GM21723 (cell line): ENCODE measurements around the gene AP2B1.
"Not testable (repeated sequence)": the region's sequence is repeated elsewhere in the genome, so short reads cannot be mapped to it uniquely, and the experiment has no call there.

Experiments used
- ATAC-seq: cut with Tn5 transposase; IDR thresholded peaks from one replicate; pipeline ENCODE4 v1.9.1; 2021; ENCODE audit warnings: mild to moderate bottlenecking, moderate library complexity; ENCODE audit not compliant: unreplicated experiment

AP2B1 gene

GRCh38 chr17:35694906-35695305 lies 107.8 kb downstream of the AP2B1 start:
- ATAC-seq, result no peak

- no peak for ATAC-seq
Measured at GRCh38 chr17:35695613-35696012, 108.5 kb downstream of the AP2B1 start.

GRCh38 chr17:35698800-35699199 lies 111.7 kb downstream of the AP2B1 start:
- ATAC-seq, result no peak

- no peak for ATAC-seq
Measured at GRCh38 chr17:35700150-35700549, 113.0 kb downstream of the AP2B1 start.

DNA sequence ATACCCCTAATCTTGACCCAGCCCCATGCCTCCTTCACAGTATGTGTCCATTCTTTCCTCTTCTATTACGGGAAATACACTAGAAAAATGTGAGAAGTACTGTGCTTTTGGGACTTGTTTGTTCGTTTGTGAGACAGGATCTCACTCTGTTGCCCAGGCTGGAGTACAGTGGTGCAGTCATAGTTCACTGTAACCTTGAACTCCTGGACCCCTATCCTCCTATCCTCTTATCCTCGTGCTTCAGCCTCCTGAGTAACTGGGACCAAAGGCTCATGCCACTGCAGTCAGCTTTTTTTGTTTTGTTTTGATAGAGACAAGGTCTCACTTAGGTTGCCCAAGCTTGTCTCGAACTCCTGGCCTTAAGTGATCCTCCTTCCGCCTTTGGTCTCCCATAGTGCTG lies 114.4 kb downstream of the AP2B1 start:
- no peak for ATAC-seq

DNA sequence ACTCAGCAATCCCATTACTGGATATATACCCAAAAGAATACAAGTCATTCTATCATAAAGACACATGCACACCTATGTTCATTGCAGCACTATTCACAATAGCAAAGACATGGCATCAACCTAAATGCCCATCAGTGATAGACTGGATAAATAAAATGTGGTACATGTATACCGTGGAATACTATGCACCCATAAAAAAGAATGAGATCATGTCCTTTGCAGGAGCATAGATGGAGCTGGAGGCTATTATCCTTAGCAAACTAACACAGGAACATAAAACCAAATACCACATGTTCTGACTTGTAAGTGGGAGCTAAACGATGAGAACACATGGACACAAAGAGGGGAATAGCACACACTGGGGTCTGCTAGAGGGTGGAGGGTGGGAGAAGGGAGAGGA lies 116.2 kb downstream of the AP2B1 start:
- ATAC-seq, result not testable (repeated sequence)

GRCh38 chr17:35705230-35705629 lies 118.1 kb downstream of the AP2B1 start:
- no peak for ATAC-seq

DNA sequence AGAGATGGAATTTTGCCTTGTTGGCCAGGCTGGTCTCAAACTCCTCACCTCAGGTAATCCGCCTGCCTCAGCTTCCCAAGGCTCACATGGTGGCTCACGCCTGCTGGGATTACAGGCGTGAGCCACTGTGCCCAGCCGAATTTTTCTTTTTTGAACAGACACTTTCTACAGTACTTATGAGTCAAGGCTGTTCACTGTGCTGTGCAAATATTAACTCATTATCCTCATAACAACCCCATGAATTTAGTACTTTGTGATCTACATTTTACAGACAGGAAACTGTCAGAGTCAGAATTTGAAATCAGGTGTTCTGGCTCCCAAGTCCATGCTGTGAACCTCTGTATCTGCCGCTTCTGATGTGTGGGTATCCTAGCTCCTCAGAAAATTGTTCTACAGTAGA lies 118.6 kb downstream of the AP2B1 start:
- no peak for ATAC-seq

DNA sequence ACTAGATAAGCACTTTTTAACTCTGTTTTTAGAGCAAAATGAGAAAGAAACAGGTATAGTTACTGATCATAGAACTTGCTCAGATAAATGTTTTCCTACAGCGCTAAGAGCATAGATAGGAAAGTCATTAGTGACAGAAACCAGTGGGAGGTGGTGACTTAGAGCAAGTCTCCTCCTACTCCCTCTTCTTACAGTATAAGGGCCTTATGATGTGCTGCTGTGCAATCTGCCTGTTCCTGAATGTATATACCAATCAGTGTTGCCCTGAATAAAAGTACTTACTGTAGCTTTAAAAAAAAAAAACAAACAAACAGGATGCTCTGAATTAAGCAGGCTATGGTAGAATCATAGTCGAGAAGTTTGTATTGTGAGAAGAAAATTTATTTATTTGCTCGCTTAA lies 121.0 kb downstream of the AP2B1 start:
- ATAC-seq, result no peak

GRCh38 chr17:35708951-35709350 lies 121.8 kb downstream of the AP2B1 start:
- ATAC-seq, result no peak

GRCh38 chr17:35709874-35710273 lies 122.8 kb downstream of the AP2B1 start:
- ATAC-seq, result no peak

DNA sequence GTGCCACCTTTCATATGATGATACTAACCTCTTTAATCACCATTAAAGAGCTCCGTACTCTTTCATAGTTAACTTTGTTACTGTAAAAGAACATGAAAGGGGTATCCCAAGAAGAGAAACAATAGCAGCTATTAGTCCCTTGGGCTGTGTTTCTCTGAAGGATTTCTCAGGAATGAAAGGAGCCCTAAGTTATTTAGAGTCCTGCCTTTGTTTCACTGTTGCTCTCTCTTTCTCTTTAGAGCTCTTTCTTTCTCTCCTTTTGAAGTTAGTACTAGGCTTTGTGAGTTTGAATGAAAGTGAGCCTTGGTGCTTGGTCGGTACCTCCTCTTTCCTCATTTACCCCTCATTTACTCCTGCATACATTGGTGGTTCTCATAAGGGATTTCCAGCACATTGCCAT lies 123.8 kb downstream of the AP2B1 start:
- ATAC-seq, result no peak

DNA sequence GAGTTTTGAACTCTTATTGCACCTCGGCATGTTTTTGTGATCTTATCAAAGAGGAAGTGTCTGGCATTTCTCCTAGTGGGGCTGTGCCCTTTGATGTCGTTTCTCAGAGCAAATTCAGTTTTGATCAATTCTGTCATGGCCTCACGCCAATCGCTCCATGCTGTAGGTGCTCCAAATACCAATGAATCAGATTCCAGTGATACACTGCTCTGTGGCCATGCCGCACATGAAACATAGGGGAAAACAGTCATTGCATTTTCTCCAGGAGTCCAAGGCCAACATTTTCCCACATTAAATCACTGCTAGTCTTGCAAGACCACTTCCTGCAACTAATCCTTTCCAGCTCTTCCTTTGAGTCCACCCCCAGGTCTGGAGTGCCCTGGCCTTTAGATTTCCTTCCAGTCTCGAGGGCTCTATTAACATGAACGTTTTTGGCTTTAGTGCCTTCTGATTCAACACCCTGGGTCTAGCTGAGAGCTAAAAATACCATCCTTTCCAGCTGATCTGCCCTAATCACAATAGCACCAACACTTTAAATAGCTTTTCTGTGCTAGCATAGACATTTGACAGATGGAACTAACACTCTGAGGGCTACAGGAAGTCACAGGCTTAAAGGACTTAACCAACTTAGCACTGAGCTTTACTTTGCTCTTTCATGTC lies 126.1 kb downstream of the AP2B1 start:
- ATAC-seq, result no peak

DNA sequence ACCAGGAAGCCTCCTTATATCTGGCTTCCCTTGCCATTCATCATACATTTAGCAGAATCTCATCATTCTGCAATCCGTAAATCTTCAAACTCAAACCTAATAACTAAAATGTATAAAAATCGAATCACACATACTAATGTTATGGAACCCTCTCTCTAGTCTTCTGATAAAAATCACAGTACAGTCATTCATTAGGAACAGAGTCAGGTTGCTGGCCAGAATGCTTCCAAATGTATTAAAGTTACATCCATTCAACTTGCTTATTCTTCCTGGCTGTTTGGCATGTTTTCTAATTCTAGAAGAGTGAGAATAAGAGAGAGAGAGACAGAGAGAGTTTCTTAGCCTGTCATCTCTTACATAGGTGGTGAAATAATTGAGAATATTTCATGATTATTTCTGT lies 127.9 kb downstream of the AP2B1 start:
- ATAC-seq, result no peak

DNA sequence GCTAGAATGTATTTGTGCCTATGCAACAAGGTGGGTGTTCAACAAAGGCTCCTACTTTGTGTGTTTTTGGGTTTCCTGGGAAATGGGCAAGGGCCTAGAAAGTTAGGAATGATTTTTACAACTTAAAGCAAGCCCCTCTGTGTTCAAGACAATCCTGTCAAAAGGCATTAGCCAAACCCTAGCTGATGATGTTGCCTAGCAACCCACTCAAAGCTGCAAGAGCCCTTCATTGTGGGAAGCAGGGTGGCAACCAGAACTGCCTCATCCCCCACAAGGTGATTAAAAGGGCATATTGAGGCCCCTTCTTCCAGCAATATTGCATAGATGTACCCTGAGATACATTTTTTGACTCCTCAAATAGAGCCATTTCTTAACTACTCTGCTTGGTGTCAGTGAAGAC lies 128.3 kb downstream of the AP2B1 start:
- no peak for ATAC-seq

DNA sequence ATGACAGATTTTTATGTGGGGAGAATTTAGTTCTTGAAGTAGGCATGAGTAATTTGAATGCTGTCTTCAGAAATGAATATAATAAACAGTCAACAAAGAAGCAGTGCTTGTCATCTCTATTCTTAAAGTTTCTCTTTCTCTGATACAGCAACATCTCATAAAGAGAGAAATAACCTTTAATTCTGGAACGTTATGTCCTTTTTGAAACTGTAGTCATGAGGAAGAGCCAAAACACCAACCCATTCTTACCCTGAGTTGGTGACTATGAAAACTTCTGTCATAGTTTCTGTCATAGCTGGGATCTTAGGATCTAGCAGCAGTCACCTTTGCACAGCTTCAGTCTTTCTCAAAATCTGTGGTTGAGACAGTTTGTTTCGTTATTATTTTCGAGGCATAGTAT lies 129.1 kb downstream of the AP2B1 start:
- ATAC-seq, result no peak

DNA sequence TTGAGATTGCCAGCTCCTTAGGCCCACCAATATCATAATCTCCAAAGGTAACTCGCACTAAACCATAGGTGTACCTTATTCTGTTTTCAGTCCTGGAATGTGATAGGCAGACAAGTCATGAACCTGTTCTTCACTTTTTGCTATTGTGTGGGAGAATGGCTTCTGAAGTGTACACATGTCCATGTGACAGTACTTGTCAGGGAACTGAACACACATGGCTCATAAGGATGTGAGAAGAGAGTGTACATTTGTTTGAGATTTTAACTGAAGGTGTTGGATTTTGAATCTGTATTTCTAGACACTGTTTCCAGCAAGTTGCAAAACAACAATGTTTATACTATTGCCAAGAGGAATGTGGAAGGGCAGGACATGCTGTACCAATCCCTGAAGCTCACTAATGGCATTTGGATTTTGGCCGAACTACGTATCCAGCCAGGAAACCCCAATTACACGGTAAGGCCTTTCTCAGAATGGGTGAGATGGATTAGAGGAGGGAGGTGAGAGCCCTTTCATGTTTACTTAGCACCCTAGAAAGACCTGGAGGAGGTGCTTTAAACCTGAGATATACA lies 129.9 kb downstream of the AP2B1 start:
- no peak for ATAC-seq

GRCh38 chr17:35717475-35717874 lies 130.4 kb downstream of the AP2B1 start:
- no peak for ATAC-seq

- ATAC-seq, result no peak
Measured at GRCh38 chr17:35723735-35724134, 136.6 kb downstream of the AP2B1 start.

DNA sequence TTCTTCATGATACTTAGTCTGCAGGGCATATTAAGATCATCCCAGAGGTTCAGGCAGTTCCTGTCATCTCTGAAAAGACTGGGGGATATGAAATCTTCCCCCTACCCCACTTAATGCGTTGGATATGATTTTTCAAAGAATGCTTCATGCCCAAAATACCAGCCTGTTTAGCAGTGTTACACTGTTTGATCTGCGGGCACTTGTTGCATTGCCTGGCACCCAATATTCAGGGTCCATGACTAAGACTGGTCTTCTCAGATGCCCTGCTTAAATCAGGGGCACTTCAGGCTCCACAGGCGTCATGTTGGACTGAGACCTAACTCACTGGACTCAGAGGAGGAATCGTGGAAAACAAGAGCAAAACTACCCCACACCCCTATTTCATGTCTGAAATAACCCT lies 137.9 kb downstream of the AP2B1 start:
- no peak for ATAC-seq

DNA sequence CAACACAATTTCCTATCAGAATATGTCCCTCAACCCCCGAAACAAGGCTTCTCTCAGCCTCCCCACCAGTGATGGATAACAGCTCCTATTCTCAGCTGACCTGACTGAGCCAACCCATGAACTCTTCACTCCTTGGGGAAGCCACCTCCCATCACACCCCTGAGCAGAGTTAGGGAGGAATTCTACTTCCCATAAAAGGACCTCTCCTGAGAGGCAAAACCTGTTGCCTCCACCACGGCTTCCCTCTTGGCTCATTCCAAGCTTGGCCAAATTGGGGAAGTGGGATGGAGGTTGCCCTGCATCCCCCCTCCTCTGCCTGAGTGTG lies 138.6 kb downstream of the AP2B1 start:
- ATAC-seq, result no peak

DNA sequence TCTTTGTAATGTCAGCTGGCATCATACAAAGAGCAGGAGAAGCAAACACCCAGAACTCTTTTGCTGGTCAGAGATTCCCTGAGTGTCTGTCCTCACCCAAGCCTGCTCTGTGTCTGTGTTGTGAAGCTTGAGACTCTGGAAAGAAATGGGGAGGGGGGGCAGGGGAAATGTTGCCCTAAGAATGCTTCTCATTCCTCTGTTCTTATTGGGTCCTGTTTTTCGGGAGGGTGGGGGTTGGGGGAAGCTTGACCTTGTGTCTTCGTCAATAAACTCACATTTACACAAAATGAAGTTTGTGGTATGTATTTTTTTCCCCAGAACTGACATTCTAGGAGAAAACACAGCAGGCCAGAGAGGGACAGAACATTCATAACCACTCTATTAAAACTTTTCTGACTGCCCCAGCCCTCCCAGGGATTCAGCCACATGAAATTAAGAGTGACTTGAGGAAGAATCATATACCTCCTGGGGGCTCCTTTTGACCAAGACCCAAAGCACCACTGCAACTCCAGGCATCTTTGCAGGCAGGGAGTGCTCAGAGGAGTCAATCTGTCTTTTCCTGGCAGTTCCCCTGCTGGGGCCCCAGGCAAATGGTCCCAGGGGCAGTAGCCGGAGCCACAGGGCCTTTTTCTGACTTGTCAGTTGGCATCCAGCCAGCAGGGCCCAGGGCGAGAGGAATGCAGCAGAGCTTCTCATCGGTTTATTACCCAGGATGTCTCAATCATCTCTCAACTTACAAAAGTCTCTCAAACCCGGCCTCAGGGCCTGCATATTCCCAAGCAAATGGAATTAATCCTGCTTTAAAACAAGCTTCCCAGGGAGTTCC lies 139.2 kb downstream of the AP2B1 start:
- no peak for ATAC-seq
